Ectodermal cell (in vitro differentiated cells): ENCODE measurements around the gene ETNK2.

ENCODE experiments used
- H3K27ac ChIP-seq: 2 replicates; pipeline ENCODE4 v1.7.0; 2013; ENCODE audit warnings: mild to moderate bottlenecking, low read depth, low read length; ENCODE audit not compliant: insufficient read depth, poor library complexity, severe bottlenecking
- H3K27me3 ChIP-seq: 2 replicates; pipeline ENCODE4 v1.7.0; 2013; ENCODE audit warnings: mild to moderate bottlenecking, low read length; ENCODE audit not compliant: insufficient read depth, control insufficient read depth, poor library complexity, severe bottlenecking
- H3K36me3 ChIP-seq: one replicate; pipeline ENCODE4 v1.7.0; 2013; ENCODE audit warnings: low read length; ENCODE audit not compliant: control insufficient read depth, insufficient read depth
- H3K4me1 ChIP-seq: one replicate; pipeline ENCODE4 v1.7.0; 2013; ENCODE audit warnings: low read length; ENCODE audit not compliant: control insufficient read depth, insufficient read depth
- H3K4me3 ChIP-seq: 2 replicates; pipeline ENCODE4 v1.7.0; 2013; ENCODE audit warnings: low read depth, low read length, control low read depth; ENCODE audit not compliant: insufficient read depth
- H3K9me3 ChIP-seq: 2 replicates; pipeline ENCODE4 v1.7.0; 2013; ENCODE audit warnings: mild to moderate bottlenecking, low read length, moderate library complexity; ENCODE audit not compliant: control insufficient read depth
- WGBS, 2 experiments: methylation state at CpG; one replicate each; pipeline ENCODE4 v1.1.7; 2013; ENCODE audit warnings: missing lambda C conversion rate in 2 of 2; 5-methylcytosine and 5-hydroxymethylcytosine counted together

The ETNK2 gene

DNA sequence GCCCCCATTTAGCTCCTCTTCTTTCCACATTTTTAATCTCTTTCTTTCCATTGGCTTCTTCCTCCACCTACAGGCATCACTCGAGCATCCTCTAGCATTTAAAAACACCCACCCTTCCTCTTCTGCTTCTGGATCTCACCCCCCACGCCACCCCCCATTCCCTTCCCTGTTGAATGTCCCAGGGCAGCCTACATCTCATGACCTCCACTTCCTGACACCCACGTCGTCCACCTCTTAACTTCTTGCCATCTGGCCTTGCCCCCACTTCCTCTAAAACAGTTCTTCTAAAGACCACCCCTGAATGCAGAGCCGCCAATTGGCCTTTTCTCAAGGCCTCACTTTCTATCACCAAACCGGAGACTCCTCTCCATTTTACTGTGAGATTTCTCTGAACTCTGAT is 6.1 kb upstream of the ETNK2 start:
- WGBS, 2 experiments: 84 to 86% methylated on average over 6 of the region's 6 CpGs
- H3K4me3 ChIP-seq: no peak overlapping the region
- H3K36me3 ChIP-seq: no peaks in the 10 kb centered on the region
- peaks cover 3% of the 10 kb centered on the region for H3K27me3 ChIP-seq
- H3K27ac ChIP-seq: no peak overlapping the region
- no peaks in the 10 kb centered on the region for H3K9me3 ChIP-seq
- H3K4me1 ChIP-seq: no peaks in the 10 kb centered on the region

- H3K4me3 ChIP-seq: no peak overlapping the region
- peaks cover 23% of the 10 kb centered on the region for H3K27me3 ChIP-seq
- H3K4me1 ChIP-seq: peaks cover 5% of the 10 kb centered on the region
- H3K36me3 ChIP-seq: no peaks in the 10 kb centered on the region
- 88 to 90% methylated on average over 10 of the region's 10 CpGs for WGBS, 2 experiments
- no peaks in the 10 kb centered on the region for H3K9me3 ChIP-seq
- H3K27ac ChIP-seq: no peak overlapping the region
Observed at GRCh38 chr1:204155881-204156280, 4.0 kb upstream of the ETNK2 start.

DNA sequence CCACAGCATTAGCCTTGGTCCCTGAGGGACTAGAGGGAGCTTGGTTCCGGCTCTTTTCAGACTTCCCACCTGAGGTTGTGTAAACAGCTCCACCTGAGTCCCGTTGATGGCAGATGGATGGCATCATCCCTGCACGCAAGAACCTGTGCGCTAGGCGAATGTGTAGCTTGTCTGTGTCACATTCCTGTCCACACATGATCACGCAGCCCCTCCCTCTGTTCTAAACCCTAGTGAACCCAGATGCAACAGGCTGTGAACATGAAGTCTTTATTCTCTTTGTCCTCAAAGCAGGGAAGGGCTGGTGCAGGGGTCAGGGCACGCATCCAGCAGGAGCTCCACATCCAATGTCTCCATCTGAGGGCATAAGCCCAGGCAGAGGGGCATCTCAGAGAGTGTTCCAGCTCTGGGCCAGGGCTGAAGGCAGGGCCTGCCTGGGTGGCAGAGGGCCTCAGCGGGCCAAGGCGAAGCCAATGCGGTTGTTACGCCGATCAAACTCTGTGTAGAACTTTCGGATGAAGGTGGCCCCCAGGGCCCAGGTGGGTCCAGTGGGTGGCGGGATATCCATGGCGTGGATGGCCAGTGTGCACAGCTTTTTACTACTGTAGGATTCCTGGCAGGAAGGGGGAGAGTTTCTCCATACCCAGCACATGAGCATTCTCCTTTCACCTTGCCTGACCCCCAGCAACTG is 2.9 kb upstream of the ETNK2 start:
- peaks cover 7% of the 10 kb centered on the region for H3K4me1 ChIP-seq
- H3K36me3 ChIP-seq: no peaks in the 10 kb centered on the region
- no peak overlapping the region for H3K27ac ChIP-seq
- H3K9me3 ChIP-seq: no peaks in the 10 kb centered on the region
- WGBS, 2 experiments: 93 to 96% methylated on average over 15 of the region's 15 CpGs
- H3K27me3 ChIP-seq: peaks cover 32% of the 10 kb centered on the region
- H3K4me3 ChIP-seq: no peak overlapping the region

DNA sequence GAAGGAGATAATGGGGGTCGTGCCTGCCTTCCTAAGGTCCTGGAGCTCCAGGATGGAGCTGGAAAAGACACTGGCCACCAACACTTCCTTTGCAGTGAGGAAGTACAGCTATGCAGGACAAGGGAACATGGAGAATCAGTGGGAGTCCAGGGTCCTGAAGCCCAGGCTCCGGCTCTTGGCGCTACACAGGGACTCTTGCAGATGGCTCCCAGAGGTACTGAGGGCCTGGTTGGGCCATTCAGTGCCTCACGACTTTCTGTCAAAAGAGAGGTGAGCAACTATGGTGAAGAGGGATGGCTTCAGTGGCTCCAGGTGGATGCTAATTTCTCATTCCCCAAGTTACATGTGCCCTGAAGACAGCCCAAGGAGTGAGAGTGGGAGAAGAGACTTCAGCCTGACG is 1.8 kb upstream of the ETNK2 start:
- H3K27ac ChIP-seq: no peak overlapping the region
- peaks cover 32% of the 10 kb centered on the region for H3K27me3 ChIP-seq
- peaks cover 7% of the 10 kb centered on the region for H3K4me1 ChIP-seq
- H3K9me3 ChIP-seq: no peaks in the 10 kb centered on the region
- H3K4me3 ChIP-seq: no peak overlapping the region
- no peaks in the 10 kb centered on the region for H3K36me3 ChIP-seq
- WGBS, 2 experiments: 92% methylated on average over 5 of the region's 5 CpGs

DNA sequence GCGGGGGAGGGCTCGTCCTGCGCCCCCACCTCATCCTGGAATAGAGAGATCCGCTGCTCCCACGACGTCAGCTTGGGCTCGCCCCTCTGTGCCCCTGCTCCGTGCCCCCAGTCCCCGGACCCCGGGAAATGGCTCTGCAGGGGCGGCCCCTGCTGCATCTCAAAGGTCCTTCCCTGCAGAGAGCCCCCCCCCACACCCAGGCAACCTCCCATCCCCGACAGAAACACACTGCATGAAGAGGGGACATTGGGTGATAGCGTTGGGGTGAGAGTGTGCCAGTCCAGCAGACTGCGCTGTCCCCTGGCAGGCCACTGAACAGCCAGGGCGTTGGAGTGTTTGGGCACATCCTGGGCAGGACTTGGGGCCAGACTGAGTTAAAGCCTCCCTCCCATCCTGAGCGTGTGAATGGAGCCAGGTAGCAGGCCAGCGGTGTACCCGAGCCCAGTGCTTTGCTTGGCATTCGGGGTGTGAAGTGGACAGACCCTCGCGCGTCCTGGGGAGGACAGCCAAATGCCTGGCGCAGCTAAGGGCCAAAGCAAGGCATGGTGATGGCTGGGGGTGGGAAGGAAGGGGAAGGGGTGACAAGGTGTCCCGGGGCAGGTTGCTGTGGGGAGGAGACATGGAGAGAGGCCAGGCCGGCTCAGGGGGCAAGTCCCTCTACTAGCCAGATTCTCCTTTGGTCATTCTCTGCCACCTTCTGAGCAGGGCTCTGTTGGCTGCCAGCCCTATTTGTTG is 633 bp upstream of the ETNK2 start:
- Histone ChIP-seq H3K27ac (no peak overlapping the region), H3K4me3 (peak overlapping the region; percentile 56), H3K27me3 (peaks cover 32% of the 10 kb centered on the region), H3K4me1 (peaks cover 14% of the 10 kb centered on the region), H3K9me3 (no peaks in the 10 kb centered on the region), H3K36me3 (no peaks in the 10 kb centered on the region)
- WGBS, 2 experiments: 39 to 42% methylated on average over 24 to 25 of the region's 25 CpGs

- Histone ChIP-seq H3K9me3 (no peaks in the 10 kb centered on the region), H3K4me1 (peaks cover 22% of the 10 kb centered on the region), H3K36me3 (no peaks in the 10 kb centered on the region), H3K27ac (no peak overlapping the region), H3K4me3 (peak overlapping the region; percentile 56), H3K27me3 (peaks cover 37% of the 10 kb centered on the region)
- 15 to 16% methylated on average over 33 of the region's 33 CpGs for WGBS, 2 experiments
Observed at GRCh38 chr1:204150702-204151551, 917 bp downstream of the ETNK2 start.

- Histone ChIP-seq H3K4me1 (peaks cover 22% of the 10 kb centered on the region), H3K27me3 (peaks cover 37% of the 10 kb centered on the region), H3K36me3 (no peaks in the 10 kb centered on the region), H3K9me3 (no peaks in the 10 kb centered on the region), H3K27ac (no peak overlapping the region), H3K4me3 (no peak overlapping the region)
- WGBS, 2 experiments: 86 to 91% methylated on average over 16 of the region's 16 CpGs
Observed at GRCh38 chr1:204149635-204150565, 1.9 kb downstream of the ETNK2 start.

GRCh38 chr1:204149107-204149506 is 2.7 kb downstream of the ETNK2 start:
- 87 to 89% methylated on average over 2 of the region's 2 CpGs for WGBS, 2 experiments
- no peaks in the 10 kb centered on the region for H3K9me3 ChIP-seq
- no peak overlapping the region for H3K4me3 ChIP-seq
- no peaks in the 10 kb centered on the region for H3K36me3 ChIP-seq
- H3K4me1 ChIP-seq: peaks cover 22% of the 10 kb centered on the region
- H3K27ac ChIP-seq: no peak overlapping the region
- H3K27me3 ChIP-seq: peaks cover 37% of the 10 kb centered on the region

GRCh38 chr1:204147406-204148383 is 4.1 kb downstream of the ETNK2 start:
- 42 to 43% methylated on average over 13 of the region's 13 CpGs for WGBS, 2 experiments
- no peaks in the 10 kb centered on the region for H3K9me3 ChIP-seq
- no peak overlapping the region for H3K4me3 ChIP-seq
- no peaks in the 10 kb centered on the region for H3K36me3 ChIP-seq
- peaks cover 22% of the 10 kb centered on the region for H3K4me1 ChIP-seq
- peaks cover 31% of the 10 kb centered on the region for H3K27me3 ChIP-seq
- H3K27ac ChIP-seq: peak overlapping the region; percentile 38
